ENCODE results near the gene COX15. TPM values are rescaled to one million over a fixed set of nuclear protein-coding genes. Genes with fewer than 3 reads are reported as not detected.

Gene COX15
- total RNA-seq, 4 donors from 2014 or later: 30.3 to 63.9 (median 41.0) TPM

DNA sequence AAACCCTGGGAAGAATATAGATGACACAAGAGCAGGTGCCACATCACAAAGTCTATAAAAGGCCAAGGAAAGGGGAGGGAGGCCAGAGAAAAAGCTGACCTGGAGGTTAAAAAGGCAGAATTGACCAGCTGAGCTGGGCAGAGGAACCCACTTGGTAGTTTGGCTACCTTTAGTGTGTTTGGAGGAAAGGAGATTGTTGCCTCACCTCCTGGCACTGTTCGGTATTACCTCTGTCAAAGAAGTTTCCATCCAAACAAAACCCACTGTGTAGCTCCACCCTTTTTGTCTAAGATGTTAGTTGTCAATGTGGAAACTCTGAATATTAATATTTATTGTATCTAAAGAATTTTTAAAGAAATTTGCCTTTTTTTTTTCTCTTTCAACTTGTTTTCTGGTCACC lies 49.2 kb downstream of the COX15 start:
- Histone ChIP-seq H3K36me3 (peaks cover 11% of the 10 kb centered on the region in 2 donors), H3K27ac (no peak overlapping the region), H3K4me3 (replicated peaks in 1 of 3) (no peak overlapping the region), H3K4me1 (peaks cover 11 to 15% of the 10 kb centered on the region in 2 donors), H3K9me3 (no peaks in the 10 kb centered on the region), H3K27me3 (no peaks in the 10 kb centered on the region)
- WGBS, 2 donors: 75 to 78% methylated on average over 1 of the region's 1 CpG
- peak in 1 of 2 donors; percentile 7 for DNase-seq
- intact Hi-C loops (cut with DNase I): no loop called here
- TF ChIP-seq, protein P1, sequence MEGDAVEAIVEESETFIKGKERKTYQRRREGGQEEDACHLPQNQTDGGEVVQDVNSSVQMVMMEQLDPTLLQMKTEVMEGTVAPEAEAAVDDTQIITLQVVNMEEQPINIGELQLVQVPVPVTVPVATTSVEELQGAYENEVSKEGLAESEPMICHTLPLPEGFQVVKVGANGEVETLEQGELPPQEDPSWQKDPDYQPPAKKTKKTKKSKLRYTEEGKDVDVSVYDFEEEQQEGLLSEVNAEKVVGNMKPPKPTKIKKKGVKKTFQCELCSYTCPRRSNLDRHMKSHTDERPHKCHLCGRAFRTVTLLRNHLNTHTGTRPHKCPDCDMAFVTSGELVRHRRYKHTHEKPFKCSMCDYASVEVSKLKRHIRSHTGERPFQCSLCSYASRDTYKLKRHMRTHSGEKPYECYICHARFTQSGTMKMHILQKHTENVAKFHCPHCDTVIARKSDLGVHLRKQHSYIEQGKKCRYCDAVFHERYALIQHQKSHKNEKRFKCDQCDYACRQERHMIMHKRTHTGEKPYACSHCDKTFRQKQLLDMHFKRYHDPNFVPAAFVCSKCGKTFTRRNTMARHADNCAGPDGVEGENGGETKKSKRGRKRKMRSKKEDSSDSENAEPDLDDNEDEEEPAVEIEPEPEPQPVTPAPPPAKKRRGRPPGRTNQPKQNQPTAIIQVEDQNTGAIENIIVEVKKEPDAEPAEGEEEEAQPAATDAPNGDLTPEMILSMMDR (IDR thresholded peaks at IDR 0.05): peak in 1 of 6 experiments; percentile 21
- no peak for TF ChIP-seq POLR2A (IDR thresholded peaks at IDR 0.05)

Other genes starting within 250 kb of the COX15 start
- 1 to 10 TPM in 1 of 4 donors, not detected in 3; 3.3 TPM for gene NKX2-3, start 199.2 kb downstream of the COX15 start, total RNA-seq
- 10 to 100 TPM; 10.1 to 28.2 (median 19.2) TPM for gene SLC25A28, start 111.7 kb downstream of the COX15 start, total RNA-seq
- gene ENTPD7, start 72.6 kb downstream of the COX15 start, total RNA-seq: 10 to 100 TPM in 2 of 4 donors, 1 to 10 TPM in 2; 7.8 to 13.7 (median 10.2) TPM
- gene CUTC, start 107 bp upstream of the COX15 start, total RNA-seq: 10 to 100 TPM; 18.6 to 25.7 (median 20.7) TPM
- 1 to 10 TPM in 3 of 4 donors, under 1 TPM in 1; 0.67 to 5.1 (median 1.1) TPM for gene ABCC2, start 50.5 kb upstream of the COX15 start, total RNA-seq

Measured in thyroid gland (tissue), 4 donors.